Gastroesophageal sphincter (tissue), 4 donors: ENCODE data around the gene GPR137B. TPM values are rescaled to one million over a fixed set of nuclear protein-coding genes. Genes with fewer than 3 reads are reported as not detected.

Source experiments
- ATAC-seq: fragments of 150-250 bp; one replicate; pipeline ENCODE4 v1.9.1; 2016; ENCODE audit warnings: mild to moderate bottlenecking, moderate library complexity
- H3K27ac ChIP-seq, 4 donors: fragments of 200-600 bp; sonication (generic) in 3 of 4; 1 replicate in 3 of 4; 2 replicates in 1 of 4; pipeline ENCODE4 v1.5.1; 2016 to 2019
- H3K27me3 ChIP-seq: fragments of 200-600 bp; sonication (generic); one replicate; pipeline ENCODE4 v1.5.1; 2019
- H3K36me3 ChIP-seq, 2 donors: fragments of 200-600 bp; sonication (generic); one replicate each; pipeline ENCODE4 v1.5.1; 2019; ENCODE audit warnings: control low read depth in 1 of 2
- H3K4me1 ChIP-seq, 3 donors: fragments of 200-600 bp; sonication (generic); 1 replicate in 2 of 3; 2 replicates in 1 of 3; pipeline ENCODE4 v1.5.1; 2016 to 2019; ENCODE audit warnings: control low read depth in 2 of 3
- H3K4me3 ChIP-seq, 2 donors: fragments of 200-600 bp; sonication (generic); one replicate each; pipeline ENCODE4 v1.5.1; 2019; ENCODE audit warnings: mild to moderate bottlenecking in 1 of 2, moderate library complexity in 1 of 2
- H3K9me3 ChIP-seq, 3 donors: fragments of 200-600 bp; sonication (generic); one replicate each; pipeline ENCODE4 v1.5.1; 2017 to 2019; ENCODE audit warnings: control low read depth in 2 of 3
- EP300 ChIP-seq: sonication (generic); formaldehyde crosslinking; IDR thresholded peaks from one replicate; pipeline ENCODE4 v1.6.1; 2017; ENCODE audit warnings: antibody characterized with exemption, mild to moderate bottlenecking
- POLR2A ChIP-seq, 2 donors: fragments of 450-650 bp; IDR thresholded peaks; one replicate each; pipeline ENCODE4 v1.6.1; 2017; ENCODE audit warnings: antibody characterized with exemption in 2 of 2, mild to moderate bottlenecking in 2 of 2, moderate library complexity in 1 of 2
- POLR2AphosphoS5 ChIP-seq: sonication (generic); formaldehyde crosslinking; IDR thresholded peaks from one replicate; pipeline ENCODE4 v1.6.1; 2017; ENCODE audit warnings: antibody characterized with exemption
- WGBS, 2 donors: methylation state at CpG; one replicate each; pipeline ENCODE4 v1.1.5; 2018; ENCODE audit warnings: low coverage in 1 of 2; 5-methylcytosine and 5-hydroxymethylcytosine counted together
- total RNA-seq, 4 donors: library from RNA; depleted of rRNA; stranded (reverse); fragments of >200 nt; gene quantifications; one replicate each; pipeline ENCODE4 v1.1.0, GENCODE V29; 2016
- TF ChIP-seq, protein P1 (sequence below), 4 experiments: fragments of 200-600 bp in 2 of 4; fragments of 450-650 bp in 2 of 4; sonication (generic) in 1 of 4; IDR thresholded peaks; one replicate each; pipeline ENCODE4 v1.5.1; 2017 to 2019; ENCODE audit warnings: antibody characterized with exemption in 4 of 4, mild to moderate bottlenecking in 2 of 4, moderate library complexity in 2 of 4

The GPR137B gene
- total RNA-seq, 4 donors from 2014 or later = 11.4 to 17.7 (median 14.1) TPM

DNA sequence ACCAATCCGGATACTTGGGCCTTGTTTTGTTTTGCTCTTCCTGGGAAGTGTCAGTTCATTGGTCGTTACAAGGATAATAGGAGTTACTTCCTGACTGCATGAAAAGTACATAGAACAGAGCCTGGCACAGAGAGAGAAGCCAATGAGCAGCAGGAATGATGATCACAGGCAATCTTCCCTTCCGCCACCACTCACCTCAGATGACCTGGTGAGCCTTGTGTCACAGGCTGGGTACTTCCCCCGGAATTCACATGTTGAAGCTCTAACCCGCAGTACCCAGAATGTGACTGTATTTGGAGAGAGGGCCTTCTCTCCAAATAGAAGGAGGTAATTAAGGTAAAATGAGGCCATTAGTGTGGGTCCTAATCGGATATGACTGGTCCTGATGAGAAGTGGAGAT is 18.8 kb upstream of the GPR137B start:
- H3K9me3 ChIP-seq = no peaks in the 10 kb centered on the region
- TF ChIP-seq POLR2AphosphoS5 = no peak
- TF ChIP-seq EP300 = no peak
- TF ChIP-seq POLR2A (IDR thresholded peaks at IDR 0.05) = no peak
- TF ChIP-seq, protein P1, sequence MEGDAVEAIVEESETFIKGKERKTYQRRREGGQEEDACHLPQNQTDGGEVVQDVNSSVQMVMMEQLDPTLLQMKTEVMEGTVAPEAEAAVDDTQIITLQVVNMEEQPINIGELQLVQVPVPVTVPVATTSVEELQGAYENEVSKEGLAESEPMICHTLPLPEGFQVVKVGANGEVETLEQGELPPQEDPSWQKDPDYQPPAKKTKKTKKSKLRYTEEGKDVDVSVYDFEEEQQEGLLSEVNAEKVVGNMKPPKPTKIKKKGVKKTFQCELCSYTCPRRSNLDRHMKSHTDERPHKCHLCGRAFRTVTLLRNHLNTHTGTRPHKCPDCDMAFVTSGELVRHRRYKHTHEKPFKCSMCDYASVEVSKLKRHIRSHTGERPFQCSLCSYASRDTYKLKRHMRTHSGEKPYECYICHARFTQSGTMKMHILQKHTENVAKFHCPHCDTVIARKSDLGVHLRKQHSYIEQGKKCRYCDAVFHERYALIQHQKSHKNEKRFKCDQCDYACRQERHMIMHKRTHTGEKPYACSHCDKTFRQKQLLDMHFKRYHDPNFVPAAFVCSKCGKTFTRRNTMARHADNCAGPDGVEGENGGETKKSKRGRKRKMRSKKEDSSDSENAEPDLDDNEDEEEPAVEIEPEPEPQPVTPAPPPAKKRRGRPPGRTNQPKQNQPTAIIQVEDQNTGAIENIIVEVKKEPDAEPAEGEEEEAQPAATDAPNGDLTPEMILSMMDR (IDR thresholded peaks at IDR 0.05) = no peak
- no peaks in the 10 kb centered on the region for H3K36me3 ChIP-seq
- 60 to 72% methylated on average over 1 to 6 of the region's 6 CpGs for WGBS, 2 donors
- no peak for ATAC-seq
- no peak overlapping the region for H3K27ac ChIP-seq
- H3K27me3 ChIP-seq = no peaks in the 10 kb centered on the region
- no peaks in the 10 kb centered on the region for H3K4me1 ChIP-seq
- no peak overlapping the region for H3K4me3 ChIP-seq

DNA sequence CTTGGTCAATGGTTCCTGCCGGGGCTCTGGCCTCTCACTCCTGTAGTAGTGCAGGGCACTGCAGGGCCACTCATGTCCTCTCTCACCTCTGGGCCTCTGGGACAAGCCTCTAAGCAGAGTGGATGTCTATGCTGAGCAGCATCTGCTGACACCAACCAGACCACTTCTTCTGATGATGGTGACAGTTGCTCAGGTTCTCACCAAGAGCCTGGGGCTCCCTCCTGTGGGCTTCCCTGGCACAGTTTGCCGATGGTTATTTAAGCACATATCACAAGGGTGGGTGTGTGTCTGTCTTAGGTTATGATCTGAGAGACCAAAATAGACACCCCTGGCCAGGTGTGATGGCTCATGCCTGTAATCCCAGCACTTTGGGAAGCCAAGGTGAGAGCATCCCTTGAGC is 17.4 kb upstream of the GPR137B start:
- Histone ChIP-seq H3K27ac (no peak overlapping the region), H3K9me3 (no peaks in the 10 kb centered on the region), H3K36me3 (no peaks in the 10 kb centered on the region), H3K27me3 (no peaks in the 10 kb centered on the region), H3K4me3 (no peak overlapping the region), H3K4me1 (no peaks in the 10 kb centered on the region)
- TF ChIP-seq, protein P1 (IDR thresholded peaks at IDR 0.05) = no peak
- TF ChIP-seq POLR2A (IDR thresholded peaks at IDR 0.05) (no peak), EP300 (no peak), POLR2AphosphoS5 (no peak)
- 100% methylated on average over 1 of the region's 2 CpGs; no CpG with 5 or more reads in 1 of the 2 donors for WGBS, 2 donors
- ATAC-seq = no peak

DNA sequence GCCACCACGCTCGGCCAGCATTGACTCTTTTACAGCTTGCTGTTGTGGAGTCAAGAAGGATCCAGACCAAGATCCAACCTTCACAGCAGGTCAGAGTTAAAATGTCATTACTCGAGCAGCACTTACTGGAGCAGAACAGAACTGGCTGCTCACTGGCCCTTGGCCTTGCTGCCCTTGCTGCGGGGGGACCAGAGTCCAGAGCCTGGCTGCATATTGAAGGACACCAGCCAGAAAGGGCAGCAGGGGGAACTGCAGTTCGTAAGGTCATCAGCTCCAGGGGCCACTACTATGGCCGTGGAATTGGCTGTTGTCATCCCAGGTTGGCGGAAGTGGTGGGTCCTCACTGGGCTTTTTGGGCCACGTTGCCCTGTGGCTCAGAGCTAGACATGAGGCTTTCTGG is 15.3 kb upstream of the GPR137B start:
- WGBS, 2 donors = 0 to 76% methylated on average over 1 to 3 of the region's 8 CpGs
- TF ChIP-seq EP300 (no peak), POLR2AphosphoS5 (no peak), POLR2A (IDR thresholded peaks at IDR 0.05) (no peak)
- TF ChIP-seq, protein P1 (IDR thresholded peaks at IDR 0.05) = no peak
- H3K9me3 ChIP-seq = no peaks in the 10 kb centered on the region
- H3K4me3 ChIP-seq = no peak overlapping the region
- no peaks in the 10 kb centered on the region for H3K36me3 ChIP-seq
- H3K27ac ChIP-seq = no peak overlapping the region
- no peak for ATAC-seq
- no peaks in the 10 kb centered on the region for H3K27me3 ChIP-seq
- H3K4me1 ChIP-seq = no peaks in the 10 kb centered on the region

DNA sequence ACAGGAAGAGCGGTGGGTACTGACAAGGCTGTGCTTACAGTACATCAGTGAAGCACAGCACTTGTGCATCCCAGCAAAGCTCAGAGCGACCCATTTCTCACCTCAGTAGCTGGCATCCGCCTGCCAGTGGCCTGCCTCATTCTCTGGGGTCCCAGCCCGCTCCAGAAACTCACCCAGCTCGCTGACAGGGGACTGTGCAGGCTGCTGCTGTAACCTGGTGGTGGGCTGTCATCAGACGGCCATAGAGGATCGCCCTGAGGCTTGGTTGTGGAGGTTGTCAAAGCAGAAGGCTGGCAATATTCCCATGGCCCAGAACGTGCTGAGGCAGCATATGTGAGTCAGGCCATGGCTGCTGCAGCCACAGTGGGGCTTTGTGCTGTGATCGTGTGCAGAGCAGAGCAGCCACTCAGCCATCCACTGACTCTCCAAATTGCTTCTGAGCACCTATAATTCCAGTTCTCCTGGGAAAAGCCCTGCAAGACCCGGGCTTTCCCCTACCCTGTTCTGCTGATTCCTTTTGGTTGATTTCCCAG is 13.6 kb upstream of the GPR137B start:
- Histone ChIP-seq H3K9me3 (peaks cover 0 to 2% (median 0%) of the 10 kb centered on the region in 3 donors), H3K36me3 (no peaks in the 10 kb centered on the region), H3K27ac (peak overlapping the region in 1 of 4 donors; percentile 5), H3K27me3 (no peaks in the 10 kb centered on the region), H3K4me1 (no peaks in the 10 kb centered on the region), H3K4me3 (no peak overlapping the region)
- 82 to 89% methylated on average over 3 to 4 of the region's 10 CpGs for WGBS, 2 donors
- TF ChIP-seq EP300 (no peak), POLR2A (IDR thresholded peaks at IDR 0.05) (no peak), POLR2AphosphoS5 (no peak)
- TF ChIP-seq, protein P1 (IDR thresholded peaks at IDR 0.05) = no peak
- no peak for ATAC-seq

DNA sequence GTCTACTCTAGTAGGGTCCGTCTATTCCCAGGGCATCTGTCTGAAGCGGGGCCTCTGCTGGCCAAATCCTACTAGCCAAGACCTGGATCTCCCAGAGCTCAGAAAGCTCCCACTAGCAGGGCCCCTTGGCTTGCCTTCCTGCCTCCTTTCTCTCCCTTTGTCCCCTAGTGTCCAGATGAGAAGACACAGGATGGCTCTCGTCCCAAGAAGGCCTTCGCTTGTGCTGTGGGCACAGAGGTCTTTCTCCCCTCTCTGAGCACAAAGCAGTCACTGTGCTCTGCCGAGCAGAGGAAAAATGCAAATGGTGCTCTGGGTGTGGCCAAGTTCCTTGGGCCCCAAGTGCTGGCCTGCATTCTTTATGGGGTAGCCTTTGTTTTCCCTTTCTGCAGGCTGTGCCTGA is 13.0 kb upstream of the GPR137B start:
- Histone ChIP-seq H3K4me3 (no peak overlapping the region), H3K9me3 (peaks cover 0 to 6% (median 0%) of the 10 kb centered on the region in 3 donors), H3K27me3 (no peaks in the 10 kb centered on the region), H3K4me1 (no peaks in the 10 kb centered on the region), H3K36me3 (no peaks in the 10 kb centered on the region), H3K27ac (peak overlapping the region in 1 of 4 donors; percentile 5)
- TF ChIP-seq EP300 = no peak
- no peak for ATAC-seq
- WGBS, 2 donors = 83 to 94% methylated on average over 4 of the region's 5 CpGs
